Brain microvascular endothelial cell (primary cell): ENCODE data around the gene ADAMTS12.

ENCODE experiments used
- DNase-seq: peaks from one replicate; pipeline ENCODE4 v3.0.0-alpha.2; 2020
- H3K27ac ChIP-seq: fragments of 250-450 bp; sonication (Bioruptor Pico); 2 replicates; pipeline ENCODE4 v1.5.1; 2020; ENCODE audit warnings: mild to moderate bottlenecking, moderate library complexity
- H3K27me3 ChIP-seq: fragments of 250-450 bp; sonication (Bioruptor Pico); replicated peaks from 2 replicates; pipeline ENCODE4 v1.5.1; 2020; ENCODE audit warnings: mild to moderate bottlenecking
- H3K36me3 ChIP-seq: fragments of 250-450 bp; sonication (Bioruptor Pico); replicated peaks from 2 replicates; pipeline ENCODE4 v1.5.1; 2020; ENCODE audit warnings: mild to moderate bottlenecking
- H3K4me3 ChIP-seq: 2 replicates; pipeline ENCODE4 v1.5.1; 2011; ENCODE audit warnings: low read depth, mild to moderate bottlenecking, control low read depth, low read length, moderate library complexity
- in situ Hi-C: cut with HindIII; loops from 2 replicates; pipeline ENCODE4 v1.10.0; 2017; ENCODE audit warnings: low sequenced_read_pairs, low pct_ligation_motif_present
- TF ChIP-seq, protein P1 (sequence below): IDR thresholded peaks from 2 replicates; pipeline ENCODE4 v1.5.1; 2011; ENCODE audit warnings: low read depth, mild to moderate bottlenecking, moderate library complexity, low read length, control low read depth, inconsistent platforms; ENCODE audit errors: missing control alignments

ADAMTS12 gene

DNA sequence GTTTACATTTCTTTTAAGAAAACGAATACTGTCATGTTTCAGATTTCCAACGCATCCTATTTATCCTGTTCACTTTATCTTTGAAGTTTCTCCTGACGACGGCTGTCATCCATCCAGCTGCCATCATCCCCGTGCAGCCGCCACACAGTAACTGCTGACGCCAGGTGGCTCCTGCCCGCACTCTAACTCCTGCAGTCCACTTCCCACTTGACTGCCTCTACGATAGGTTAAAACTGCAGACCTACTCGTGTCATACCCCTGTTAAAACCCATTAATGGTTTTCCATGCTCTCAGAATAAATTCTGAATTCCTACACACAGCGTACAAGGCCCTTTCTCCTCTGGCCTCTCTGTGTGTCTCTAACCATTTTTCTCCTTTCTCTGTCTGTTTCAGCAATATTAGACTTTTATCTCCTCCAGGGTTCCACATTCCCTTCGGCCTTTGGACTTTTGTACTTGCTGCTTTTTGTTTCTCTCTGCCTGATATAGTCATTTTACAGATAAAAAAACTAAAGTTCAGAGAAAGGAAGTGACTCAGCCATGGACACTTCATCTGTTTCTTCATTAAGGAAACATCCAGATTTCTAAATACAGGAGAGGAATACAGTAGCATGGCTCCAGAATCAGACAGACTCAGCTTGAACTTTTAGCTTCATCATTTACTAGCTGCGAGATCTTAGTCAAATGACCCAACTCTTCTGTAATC, 84.9 kb downstream of the ADAMTS12 start:
- DNase-seq: peak; percentile 61
- no peak overlapping the region for H3K4me3 ChIP-seq
- H3K27me3 ChIP-seq: no peaks in the 10 kb centered on the region
- TF ChIP-seq, protein P1, sequence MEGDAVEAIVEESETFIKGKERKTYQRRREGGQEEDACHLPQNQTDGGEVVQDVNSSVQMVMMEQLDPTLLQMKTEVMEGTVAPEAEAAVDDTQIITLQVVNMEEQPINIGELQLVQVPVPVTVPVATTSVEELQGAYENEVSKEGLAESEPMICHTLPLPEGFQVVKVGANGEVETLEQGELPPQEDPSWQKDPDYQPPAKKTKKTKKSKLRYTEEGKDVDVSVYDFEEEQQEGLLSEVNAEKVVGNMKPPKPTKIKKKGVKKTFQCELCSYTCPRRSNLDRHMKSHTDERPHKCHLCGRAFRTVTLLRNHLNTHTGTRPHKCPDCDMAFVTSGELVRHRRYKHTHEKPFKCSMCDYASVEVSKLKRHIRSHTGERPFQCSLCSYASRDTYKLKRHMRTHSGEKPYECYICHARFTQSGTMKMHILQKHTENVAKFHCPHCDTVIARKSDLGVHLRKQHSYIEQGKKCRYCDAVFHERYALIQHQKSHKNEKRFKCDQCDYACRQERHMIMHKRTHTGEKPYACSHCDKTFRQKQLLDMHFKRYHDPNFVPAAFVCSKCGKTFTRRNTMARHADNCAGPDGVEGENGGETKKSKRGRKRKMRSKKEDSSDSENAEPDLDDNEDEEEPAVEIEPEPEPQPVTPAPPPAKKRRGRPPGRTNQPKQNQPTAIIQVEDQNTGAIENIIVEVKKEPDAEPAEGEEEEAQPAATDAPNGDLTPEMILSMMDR: no peak
- peaks cover 13% of the 10 kb centered on the region for H3K36me3 ChIP-seq
- in situ Hi-C loops: no loop called here
- peak overlapping the region; percentile 81 for H3K27ac ChIP-seq

DNA sequence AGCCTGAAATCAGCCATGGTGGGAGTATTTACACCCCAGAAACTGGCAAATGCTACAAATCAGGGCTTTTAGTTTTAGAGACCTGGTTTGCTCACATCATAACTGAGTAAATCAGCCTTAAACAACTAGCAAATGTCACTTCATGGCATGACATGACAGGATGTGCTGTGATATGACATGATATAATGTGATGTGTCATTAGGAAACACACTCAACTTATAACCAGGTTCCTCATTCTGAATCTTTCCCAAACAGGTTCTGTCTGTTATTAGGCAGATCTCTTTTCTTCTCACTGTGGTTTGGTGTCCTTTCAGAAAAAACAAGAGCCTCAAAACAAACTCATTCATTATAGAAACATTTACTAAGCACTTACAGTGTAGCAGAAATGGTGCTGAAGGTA, 90.5 kb downstream of the ADAMTS12 start:
- H3K27ac ChIP-seq: no peak overlapping the region
- TF ChIP-seq, protein P1: no peak
- in situ Hi-C loops: no loop called here
- H3K27me3 ChIP-seq: no peaks in the 10 kb centered on the region
- H3K36me3 ChIP-seq: peaks cover 9% of the 10 kb centered on the region
- no peak overlapping the region for H3K4me3 ChIP-seq
- DNase-seq: no peak

DNA sequence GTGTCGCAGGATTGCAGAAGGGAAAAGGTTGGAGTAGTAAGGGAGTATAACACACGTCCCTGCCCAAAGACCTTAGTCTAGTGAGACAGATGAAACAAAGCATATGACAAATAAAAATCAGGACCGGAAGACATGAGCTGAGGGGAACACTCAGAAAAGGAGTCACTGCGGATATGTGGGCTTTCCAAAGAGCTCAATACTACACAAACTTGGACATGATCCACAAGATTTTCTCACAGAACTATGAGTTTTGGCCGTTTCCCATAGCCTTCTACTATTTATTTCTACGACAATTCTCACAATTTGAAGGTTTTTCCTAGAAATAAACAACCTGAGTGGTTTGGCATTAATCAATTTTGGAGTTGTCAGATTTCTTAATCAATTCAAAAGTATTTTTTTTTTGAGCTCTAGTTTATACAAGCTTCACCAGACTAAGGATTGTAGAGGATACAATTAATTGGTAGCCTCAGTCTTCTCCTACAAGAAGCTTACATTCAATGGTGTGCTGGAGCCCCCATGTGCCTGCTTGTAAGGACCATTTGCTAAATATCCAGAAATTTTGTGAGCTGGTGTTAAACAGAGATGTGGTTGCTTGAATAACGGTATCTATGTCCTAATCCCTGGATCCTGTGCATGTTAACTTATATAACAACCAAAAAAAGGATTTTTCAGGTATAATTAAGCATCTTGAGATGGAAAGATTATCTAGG, 91.4 kb downstream of the ADAMTS12 start:
- H3K36me3 ChIP-seq: peaks cover 15% of the 10 kb centered on the region
- no peak overlapping the region for H3K4me3 ChIP-seq
- no peak for DNase-seq
- no peaks in the 10 kb centered on the region for H3K27me3 ChIP-seq
- TF ChIP-seq, protein P1: peak; percentile 1
- H3K27ac ChIP-seq: no peak overlapping the region
- in situ Hi-C loops: no loop called here

DNA sequence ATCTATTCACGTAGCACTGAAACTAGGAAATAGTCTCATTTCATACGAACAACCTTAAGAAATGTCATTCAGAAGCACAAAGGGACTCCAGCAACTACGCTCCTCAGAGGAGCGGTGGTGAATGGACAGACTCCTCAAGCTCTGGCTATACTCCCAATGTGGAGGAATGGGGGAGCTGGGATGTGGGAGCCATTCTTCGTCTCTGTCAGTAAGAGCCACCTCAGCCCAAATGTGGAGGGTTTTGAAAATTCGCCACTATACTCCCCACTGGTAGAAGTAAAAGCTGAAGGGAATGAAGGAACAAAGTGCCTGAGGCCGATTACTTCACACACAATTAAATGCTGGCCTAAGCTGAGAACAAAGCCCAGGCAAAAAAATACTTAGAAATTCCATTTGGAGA, 96.3 kb downstream of the ADAMTS12 start:
- DNase-seq: no peak
- in situ Hi-C loops: no loop called here
- H3K27ac ChIP-seq: peak overlapping the region; percentile 64
- peaks cover 10% of the 10 kb centered on the region for H3K36me3 ChIP-seq
- TF ChIP-seq, protein P1: no peak
- no peak overlapping the region for H3K4me3 ChIP-seq
- no peaks in the 10 kb centered on the region for H3K27me3 ChIP-seq

DNA sequence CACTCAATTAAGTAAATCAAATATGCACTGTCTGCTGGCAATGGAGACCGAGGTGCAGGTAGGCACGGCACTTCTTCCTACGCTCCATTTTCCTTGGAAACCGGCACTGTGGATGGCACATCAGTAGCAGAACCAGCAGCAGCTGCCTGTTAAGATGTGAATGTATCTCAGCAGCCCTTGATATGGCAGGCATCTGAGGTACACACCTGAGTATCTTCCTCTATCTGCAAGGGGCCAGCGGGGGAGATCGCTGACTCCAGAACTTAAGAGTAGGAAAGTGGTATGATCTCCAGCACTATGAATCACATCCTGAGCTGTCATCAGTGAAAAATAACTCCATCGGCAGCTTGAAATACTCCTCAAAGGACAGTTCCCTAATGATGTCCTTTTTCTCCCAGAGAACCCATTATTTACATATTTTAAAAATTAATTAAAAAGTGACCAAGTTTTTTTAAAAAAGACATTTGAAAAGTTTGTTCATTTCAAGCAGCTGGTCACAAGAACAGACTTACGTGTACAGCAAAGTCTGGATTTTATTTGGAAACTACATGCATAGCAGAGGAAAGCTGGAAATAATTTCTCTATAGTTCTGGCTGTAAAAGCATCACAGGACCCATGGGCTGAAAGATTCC, 97.1 kb downstream of the ADAMTS12 start:
- DNase-seq: peak; percentile 57
- TF ChIP-seq, protein P1: no peak
- H3K27ac ChIP-seq: peak overlapping the region; percentile 64
- H3K4me3 ChIP-seq: peak overlapping the region; percentile 27
- in situ Hi-C loops: no loop called here
- H3K27me3 ChIP-seq: no peaks in the 10 kb centered on the region
- H3K36me3 ChIP-seq: peaks cover 10% of the 10 kb centered on the region
